ENCODE results near the gene OR2L8. TPM values are rescaled to one million over a fixed set of nuclear protein-coding genes. Genes with fewer than 3 reads are reported as not detected.
A peak's percentile ranks its signal among the peaks of the same experiment; 100 is the strongest.

OR2L8 gene
- total RNA-seq (2014; rRNA removed; shearing (Covaris generic)): not detected in 2 replicates
- polyA plus RNA-seq (2015; cell fraction: cytosol; rRNA removed): not detected in 2 replicates
- not detected in 2 replicates for polyA plus RNA-seq (2015; cell fraction: nucleus; rRNA removed)

- DNase-seq (ENCODE audit: low read depth): no peak
These were observed at the start of gene OR2L8 for GRCh38 chr1:247948558-247948957. TSS of gene OR2L8 (plus strand) at chr1:247948858. CDS start at chr1:247948858, 0 bp downstream.

- no peak for DNase-seq (ENCODE audit: low read depth)
These were observed 44.5 kb upstream of the OR2L8 start for GRCh38 chr1:247904122-247904521.

- DNase-seq (ENCODE audit: low read depth): no peak
These were observed 43.5 kb upstream of the OR2L8 start for GRCh38 chr1:247905181-247905580.

GRCh38 chr1:247905910-247906503 is 42.7 kb upstream of the OR2L8 start:
- DNase-seq (ENCODE audit: low read depth): no peak

GRCh38 chr1:247906504-247907047 is 42.1 kb upstream of the OR2L8 start:
- DNase-seq (ENCODE audit: low read depth): peak; percentile 76

- DNase-seq (ENCODE audit: low read depth): no peak
These were observed 39.9 kb upstream of the OR2L8 start for GRCh38 chr1:247908766-247909165.

GRCh38 chr1:247913786-247914185 is 34.9 kb upstream of the OR2L8 start:
- no peak for DNase-seq (ENCODE audit: low read depth)

- peak; percentile 21 for DNase-seq (ENCODE audit: low read depth)
These were observed 33.6 kb upstream of the OR2L8 start for GRCh38 chr1:247914941-247915662.

- DNase-seq (ENCODE audit: low read depth): no peak
These were observed 28.7 kb upstream of the OR2L8 start, which contains the start of gene OR2T8 for GRCh38 chr1:247919952-247920351. TSS of gene OR2T8 (plus strand) at chr1:247920252. CDS start at chr1:247921018, 766 bp downstream.

GRCh38 chr1:247923941-247924340 is 24.7 kb upstream of the OR2L8 start:
- DNase-seq (ENCODE audit: low read depth): no peak

GRCh38 chr1:247924868-247925267 is 23.8 kb upstream of the OR2L8 start, which contains the start of gene OR2AJ1:
TSS of gene OR2AJ1 (plus strand) at chr1:247924889. CDS start at chr1:247933769, 8,880 bp downstream.
- DNase-seq (ENCODE audit: low read depth): peak; percentile 11

- DNase-seq (ENCODE audit: low read depth): no peak
These were observed 14.7 kb upstream of the OR2L8 start for GRCh38 chr1:247933989-247934388.

- no peak for DNase-seq (ENCODE audit: low read depth)
These were observed 12.9 kb upstream of the OR2L8 start for GRCh38 chr1:247935781-247936180.

GRCh38 chr1:247936415-247936814 is 12.2 kb upstream of the OR2L8 start:
- no peak for DNase-seq (ENCODE audit: low read depth)

- DNase-seq (ENCODE audit: low read depth): peak; percentile 95
These were observed 11.5 kb upstream of the OR2L8 start for GRCh38 chr1:247936965-247937734.

- no peak for DNase-seq (ENCODE audit: low read depth)
These were observed 6.0 kb upstream of the OR2L8 start for GRCh38 chr1:247942624-247943023.

GRCh38 chr1:247953408-247953807 is 4.8 kb downstream of the OR2L8 start:
- no peak for DNase-seq (ENCODE audit: low read depth)

- no peak for DNase-seq (ENCODE audit: low read depth)
These were observed 13.1 kb downstream of the OR2L8 start for GRCh38 chr1:247961791-247962190.

- peak; percentile 65 for DNase-seq (ENCODE audit: low read depth)
These were observed 14.4 kb downstream of the OR2L8 start for GRCh38 chr1:247962911-247963588.

GRCh38 chr1:247964933-247965332 is 16.3 kb downstream of the OR2L8 start, which contains the start of gene OR2AK2:
TSS of gene OR2AK2 (plus strand) at chr1:247965233. CDS start at chr1:247965377, 144 bp downstream.
- no peak for DNase-seq (ENCODE audit: low read depth)
